SK-N-SH (cell line): Measurements from ENCODE around the gene KLHL25. TPM values are rescaled to one million over a fixed set of nuclear protein-coding genes. Genes with fewer than 3 reads are reported as not detected.

Experiments
- CTCF ChIA-PET: fragments of 300-600, 350-600 bp; formaldehyde crosslinking; extraction: SDS; loops from one replicate; lab custom pipeline; 2021; lab: Yijun Ruan, JAX
- POLR2A ChIA-PET: fragments of 350-600 bp; sonication (Branson Sonifier 250); formaldehyde crosslinking; extraction: SDS; loops from one replicate; lab custom pipeline; 2020; ENCODE audit warnings: antibody characterized with exemption, inconsistent platforms; lab: Yijun Ruan, JAX
- DNase-seq: peaks from one replicate; pipeline ENCODE4 v3.0.0; 2012
- H2AFZ ChIP-seq: fragments of 200-600 bp; sonication (generic); 2 replicates; pipeline ENCODE4 v1.8.1; 2016; ENCODE audit warnings: antibody characterized with exemption, mild to moderate bottlenecking, low read depth
- H3F3A ChIP-seq: fragments of 200-600 bp; sonication (generic); replicated peaks from 2 replicates; pipeline ENCODE3; 2016; ENCODE audit warnings: antibody characterized with exemption, mild to moderate bottlenecking; ENCODE audit not compliant: insufficient read depth
- H3K27ac ChIP-seq, 2 experiments: fragments of 200-500 bp in 1 of 2; fragments of 200-600 bp in 1 of 2; sonication (Bioruptor generic) in 1 of 2; sonication (generic), shearing (Covaris generic) in 1 of 2; 2 replicates each; pipeline versions ENCODE4 v1.5.1 to v1.6.1; 2014 to 2016; ENCODE audit warnings: low read depth in 2 of 2, inconsistent platforms in 1 of 2, low read length in 1 of 2, mild to moderate bottlenecking in 1 of 2, mixed read lengths in 1 of 2
- H3K27me3 ChIP-seq: fragments of 200-600 bp; sonication (generic), shearing (Covaris generic); 2 replicates; pipeline ENCODE4 v1.6.1; 2016; ENCODE audit warnings: mixed run types; ENCODE audit not compliant: insufficient read depth
- H3K36me3 ChIP-seq, 2 experiments: fragments of 200-500 bp in 1 of 2; fragments of 200-600 bp in 1 of 2; sonication (Bioruptor generic) in 1 of 2; sonication (generic) in 1 of 2; replicated peaks in 1 of 2; 2 replicates each; pipeline versions ENCODE3 to v1.5.1; 2014 to 2016; ENCODE audit warnings: low read length in 1 of 2, mild to moderate bottlenecking in 1 of 2; ENCODE audit not compliant: insufficient read depth in 2 of 2, control insufficient read depth in 1 of 2
- H3K4me1 ChIP-seq, 2 experiments: fragments of 200-500 bp in 1 of 2; fragments of 200-600 bp in 1 of 2; sonication (Bioruptor generic) in 1 of 2; sonication (generic), shearing (Covaris generic) in 1 of 2; 2 replicates each; pipeline versions ENCODE4 v1.5.1 to v1.6.1; 2014 to 2016; ENCODE audit warnings: low read depth in 1 of 2, low read length in 1 of 2, mixed run types in 1 of 2; ENCODE audit not compliant: insufficient read depth in 2 of 2, control insufficient read depth in 1 of 2
- H3K4me2 ChIP-seq: fragments of 200-600 bp; sonication (generic), shearing (Covaris generic); 2 replicates; pipeline ENCODE4 v1.6.1; 2017; ENCODE audit warnings: mixed run types
- H3K4me3 ChIP-seq, 2 experiments: fragments of 200-500 bp in 1 of 2; fragments of 200-600 bp in 1 of 2; sonication (Bioruptor generic) in 1 of 2; sonication (generic), shearing (Covaris generic) in 1 of 2; 2 replicates each; pipeline versions ENCODE4 v1.5.1 to v1.8.1; 2014 to 2016; ENCODE audit warnings: low read depth in 2 of 2, inconsistent platforms in 1 of 2, low read length in 1 of 2, mild to moderate bottlenecking in 1 of 2, mixed read lengths in 1 of 2, moderate library complexity in 1 of 2
- H3K79me2 ChIP-seq: fragments of 200-600 bp; sonication (generic); 2 replicates; pipeline ENCODE4 v1.8.1; 2017; ENCODE audit warnings: mild to moderate bottlenecking; ENCODE audit not compliant: insufficient read depth
- H3K9ac ChIP-seq: fragments of 200-600 bp; sonication (generic); 2 replicates; pipeline ENCODE4 v1.6.1; 2017; ENCODE audit warnings: mixed run types
- H3K9me2 ChIP-seq: fragments of 200-600 bp; sonication (generic); 2 replicates; pipeline ENCODE4 v1.6.1; 2017; ENCODE audit warnings: mixed run types
- H3K9me3 ChIP-seq: fragments of 200-600 bp; sonication (generic); 2 replicates; pipeline ENCODE4 v1.6.1; 2017; ENCODE audit warnings: mixed run types, mild to moderate bottlenecking, moderate library complexity
- H4K20me1 ChIP-seq: fragments of 200-600 bp; sonication (generic); 2 replicates; pipeline ENCODE4 v1.6.1; 2017; ENCODE audit warnings: mild to moderate bottlenecking, mixed run types; ENCODE audit not compliant: insufficient read depth
- FOSL2 ChIP-seq: IDR thresholded peaks from 2 replicates; pipeline ENCODE4 v1.4.0; 2012; ENCODE audit warnings: low read depth, mild to moderate bottlenecking, moderate library complexity, borderline replicate concordance
- FOXJ3 ChIP-seq: sonication (generic); formaldehyde crosslinking; IDR thresholded peaks from 2 replicates; pipeline ENCODE4 v1.5.1; 2020; ENCODE audit warnings: mild to moderate bottlenecking, missing genetic modification reagents
- JUND ChIP-seq: IDR thresholded peaks from 2 replicates; pipeline ENCODE4 v1.4.0; 2012
- MEF2A ChIP-seq: IDR thresholded peaks from 2 replicates; pipeline ENCODE4 v1.4.0; 2012; ENCODE audit warnings: low read depth, borderline replicate concordance
- RAD21 ChIP-seq: IDR thresholded peaks from 2 replicates; pipeline ENCODE4 v1.6.1; 2012; ENCODE audit warnings: mild to moderate bottlenecking, low read length
- TAF1 ChIP-seq: IDR thresholded peaks from 2 replicates; pipeline ENCODE4 v1.6.1; 2012; ENCODE audit warnings: low read depth, mild to moderate bottlenecking, low read length, moderate library complexity, borderline replicate concordance
- TEAD4 ChIP-seq: IDR thresholded peaks from 2 replicates; pipeline ENCODE4 v1.4.0; 2012; ENCODE audit warnings: mild to moderate bottlenecking, borderline replicate concordance; ENCODE audit not compliant: insufficient read depth
- YY1 ChIP-seq: IDR thresholded peaks from 2 replicates; pipeline ENCODE4 v1.4.0; 2012; ENCODE audit warnings: low read depth, mild to moderate bottlenecking
- WGBS: methylation state at CpG from one replicate; pipeline ENCODE4 v1.1.6; 2017; ENCODE audit warnings: low lambda C conversion rate; 5-methylcytosine and 5-hydroxymethylcytosine counted together
- polyA plus RNA-seq, 3 experiments: library from polyadenylated mRNA; depleted of rRNA; stranded (reverse); fragments of >200 nt; gene quantifications; 2 replicates each; pipeline ENCODE4 v1.2.3, GENCODE V29; 2012
- TF ChIP-seq, protein P1 (sequence below): fragments of 150-350 bp; IDR thresholded peaks from 2 replicates; pipeline ENCODE4 v1.6.1; 2016; ENCODE audit warnings: mild to moderate bottlenecking, low read depth, low read length
- TF ChIP-seq, protein P2 (sequence below): fragments of 150-350 bp; IDR thresholded peaks from 2 replicates; pipeline ENCODE4 v1.6.1; 2017; ENCODE audit warnings: antibody characterized with exemption, low read length, low read depth, borderline replicate concordance
- TF ChIP-seq, protein P3 (sequence below): IDR thresholded peaks from 2 replicates; pipeline ENCODE4 v1.4.0; 2012; ENCODE audit warnings: low read depth, borderline replicate concordance
- TF ChIP-seq, protein P4 (sequence below): IDR thresholded peaks from 2 replicates; pipeline ENCODE4 v1.4.0; 2012; ENCODE audit warnings: low read depth, borderline replicate concordance
- TF ChIP-seq, protein P5 (sequence below): fragments of 200-600 bp; sonication (generic); IDR thresholded peaks from 2 replicates; pipeline ENCODE4 v1.6.1; 2017; ENCODE audit warnings: antibody characterized with exemption, mild to moderate bottlenecking, moderate library complexity

The KLHL25 gene
- polyA plus RNA-seq, 1 of the 3 experiments (the other 2 are of a cell fraction): 4.5 TPM

DNA sequence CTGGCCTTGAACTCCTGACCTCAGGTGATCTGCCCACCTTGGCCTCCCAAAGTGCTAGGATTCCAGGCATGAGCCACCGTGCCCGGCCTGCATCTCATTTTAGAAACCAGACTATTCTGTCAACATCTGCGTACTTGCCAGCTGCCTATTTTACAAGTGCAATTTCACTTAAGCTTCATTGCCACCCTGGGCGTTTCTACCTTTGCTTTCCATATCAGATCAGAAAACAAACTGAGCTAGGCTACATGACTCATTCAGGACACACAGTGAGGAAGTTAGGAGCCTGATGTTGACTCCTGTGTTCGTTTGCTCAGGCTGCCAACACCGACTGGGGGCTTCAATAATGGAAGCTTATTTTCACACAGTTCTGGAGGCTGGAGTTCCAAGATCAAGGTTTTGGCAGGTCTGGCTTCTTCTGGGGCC is 42.3 kb upstream of the KLHL25 start:
- H3K36me3 ChIP-seq: no peaks in the 10 kb centered on the region
- H3K9ac ChIP-seq: no peak overlapping the region
- H3K79me2 ChIP-seq: no peaks in the 10 kb centered on the region
- H3K27me3 ChIP-seq: no peaks in the 10 kb centered on the region; the same call in 1 of the 2 replicates
- WGBS: 72% methylated on average over 6 of the region's 6 CpGs
- H3K9me2 ChIP-seq: no peaks in the 10 kb centered on the region
- H3K4me3 ChIP-seq: no peak overlapping the region
- no peak overlapping the region for H3K4me2 ChIP-seq
- H3K27ac ChIP-seq: no peak overlapping the region
- peaks cover 0 to 5% of the 10 kb centered on the region in 2 experiments; a peak in 1 of 4 replicates for H3K4me1 ChIP-seq
- H3K9me3 ChIP-seq: no peaks in the 10 kb centered on the region
- H3F3A ChIP-seq: no peaks in the 10 kb centered on the region
- ChIA-PET POLR2A (no interaction called here), CTCF (interaction anchor here (1.3 to 17.1 kb wide), 2 partner anchors 9 to 107 kb away, joined by 3 to 201 read pairs; no protein-coding TSS in a partner anchor)
- H4K20me1 ChIP-seq: no peaks in the 10 kb centered on the region
- DNase-seq: no peak
- no peak overlapping the region for H2AFZ ChIP-seq
- TF ChIP-seq FOXJ3 (no peak), FOSL2 (no peak), MEF2A (no peak), TEAD4 (no peak), RAD21 (no peak), TAF1 (no peak), JUND (no peak), YY1 (no peak)
- TF ChIP-seq, protein P1, sequence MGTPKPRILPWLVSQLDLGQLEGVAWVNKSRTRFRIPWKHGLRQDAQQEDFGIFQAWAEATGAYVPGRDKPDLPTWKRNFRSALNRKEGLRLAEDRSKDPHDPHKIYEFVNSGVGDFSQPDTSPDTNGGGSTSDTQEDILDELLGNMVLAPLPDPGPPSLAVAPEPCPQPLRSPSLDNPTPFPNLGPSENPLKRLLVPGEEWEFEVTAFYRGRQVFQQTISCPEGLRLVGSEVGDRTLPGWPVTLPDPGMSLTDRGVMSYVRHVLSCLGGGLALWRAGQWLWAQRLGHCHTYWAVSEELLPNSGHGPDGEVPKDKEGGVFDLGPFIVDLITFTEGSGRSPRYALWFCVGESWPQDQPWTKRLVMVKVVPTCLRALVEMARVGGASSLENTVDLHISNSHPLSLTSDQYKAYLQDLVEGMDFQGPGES: no peak
- TF ChIP-seq, protein P2, sequence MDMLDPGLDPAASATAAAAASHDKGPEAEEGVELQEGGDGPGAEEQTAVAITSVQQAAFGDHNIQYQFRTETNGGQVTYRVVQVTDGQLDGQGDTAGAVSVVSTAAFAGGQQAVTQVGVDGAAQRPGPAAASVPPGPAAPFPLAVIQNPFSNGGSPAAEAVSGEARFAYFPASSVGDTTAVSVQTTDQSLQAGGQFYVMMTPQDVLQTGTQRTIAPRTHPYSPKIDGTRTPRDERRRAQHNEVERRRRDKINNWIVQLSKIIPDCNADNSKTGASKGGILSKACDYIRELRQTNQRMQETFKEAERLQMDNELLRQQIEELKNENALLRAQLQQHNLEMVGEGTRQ: no peak
- TF ChIP-seq, protein P3, sequence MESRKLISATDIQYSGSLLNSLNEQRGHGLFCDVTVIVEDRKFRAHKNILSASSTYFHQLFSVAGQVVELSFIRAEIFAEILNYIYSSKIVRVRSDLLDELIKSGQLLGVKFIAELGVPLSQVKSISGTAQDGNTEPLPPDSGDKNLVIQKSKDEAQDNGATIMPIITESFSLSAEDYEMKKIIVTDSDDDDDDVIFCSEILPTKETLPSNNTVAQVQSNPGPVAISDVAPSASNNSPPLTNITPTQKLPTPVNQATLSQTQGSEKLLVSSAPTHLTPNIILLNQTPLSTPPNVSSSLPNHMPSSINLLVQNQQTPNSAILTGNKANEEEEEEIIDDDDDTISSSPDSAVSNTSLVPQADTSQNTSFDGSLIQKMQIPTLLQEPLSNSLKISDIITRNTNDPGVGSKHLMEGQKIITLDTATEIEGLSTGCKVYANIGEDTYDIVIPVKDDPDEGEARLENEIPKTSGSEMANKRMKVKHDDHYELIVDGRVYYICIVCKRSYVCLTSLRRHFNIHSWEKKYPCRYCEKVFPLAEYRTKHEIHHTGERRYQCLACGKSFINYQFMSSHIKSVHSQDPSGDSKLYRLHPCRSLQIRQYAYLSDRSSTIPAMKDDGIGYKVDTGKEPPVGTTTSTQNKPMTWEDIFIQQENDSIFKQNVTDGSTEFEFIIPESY: no peak
- TF ChIP-seq, protein P4, sequence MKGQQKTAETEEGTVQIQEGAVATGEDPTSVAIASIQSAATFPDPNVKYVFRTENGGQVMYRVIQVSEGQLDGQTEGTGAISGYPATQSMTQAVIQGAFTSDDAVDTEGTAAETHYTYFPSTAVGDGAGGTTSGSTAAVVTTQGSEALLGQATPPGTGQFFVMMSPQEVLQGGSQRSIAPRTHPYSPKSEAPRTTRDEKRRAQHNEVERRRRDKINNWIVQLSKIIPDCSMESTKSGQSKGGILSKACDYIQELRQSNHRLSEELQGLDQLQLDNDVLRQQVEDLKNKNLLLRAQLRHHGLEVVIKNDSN: no peak
- TF ChIP-seq, protein P5, sequence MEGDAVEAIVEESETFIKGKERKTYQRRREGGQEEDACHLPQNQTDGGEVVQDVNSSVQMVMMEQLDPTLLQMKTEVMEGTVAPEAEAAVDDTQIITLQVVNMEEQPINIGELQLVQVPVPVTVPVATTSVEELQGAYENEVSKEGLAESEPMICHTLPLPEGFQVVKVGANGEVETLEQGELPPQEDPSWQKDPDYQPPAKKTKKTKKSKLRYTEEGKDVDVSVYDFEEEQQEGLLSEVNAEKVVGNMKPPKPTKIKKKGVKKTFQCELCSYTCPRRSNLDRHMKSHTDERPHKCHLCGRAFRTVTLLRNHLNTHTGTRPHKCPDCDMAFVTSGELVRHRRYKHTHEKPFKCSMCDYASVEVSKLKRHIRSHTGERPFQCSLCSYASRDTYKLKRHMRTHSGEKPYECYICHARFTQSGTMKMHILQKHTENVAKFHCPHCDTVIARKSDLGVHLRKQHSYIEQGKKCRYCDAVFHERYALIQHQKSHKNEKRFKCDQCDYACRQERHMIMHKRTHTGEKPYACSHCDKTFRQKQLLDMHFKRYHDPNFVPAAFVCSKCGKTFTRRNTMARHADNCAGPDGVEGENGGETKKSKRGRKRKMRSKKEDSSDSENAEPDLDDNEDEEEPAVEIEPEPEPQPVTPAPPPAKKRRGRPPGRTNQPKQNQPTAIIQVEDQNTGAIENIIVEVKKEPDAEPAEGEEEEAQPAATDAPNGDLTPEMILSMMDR: no peak
